Esophagus (tissue), 2 donors: ENCODE measurements around the gene MAP4K3. TPM values are rescaled to one million over a fixed set of nuclear protein-coding genes. Genes with fewer than 3 reads are reported as not detected.

Experiments used
- H3K27ac ChIP-seq, 2 donors: one replicate each; pipeline ENCODE4 v1.5.1; 2013; ENCODE audit warnings: low read depth in 2 of 2, mild to moderate bottlenecking in 2 of 2, inconsistent platforms in 1 of 2, low read length in 1 of 2, moderate library complexity in 1 of 2
- H3K27me3 ChIP-seq, 2 donors: one replicate each; pipeline ENCODE4 v1.6.1; 2013; ENCODE audit warnings: low read length in 2 of 2, control low read depth in 1 of 2, mild to moderate bottlenecking in 1 of 2; ENCODE audit not compliant: insufficient read depth in 2 of 2, control insufficient read depth in 1 of 2
- H3K36me3 ChIP-seq, 2 donors: one replicate each; pipeline ENCODE4 v1.6.1; 2013; ENCODE audit warnings: low read length in 1 of 2; ENCODE audit not compliant: control insufficient read depth in 2 of 2, insufficient read depth in 2 of 2
- H3K4me1 ChIP-seq, 2 donors: one replicate each; pipeline ENCODE4 v1.6.1; 2013; ENCODE audit warnings: low read length in 1 of 2; ENCODE audit not compliant: control insufficient read depth in 2 of 2, insufficient read depth in 2 of 2
- H3K4me3 ChIP-seq, 2 donors: one replicate each; pipeline ENCODE4 v1.5.1; 2013; ENCODE audit warnings: low read length in 2 of 2, mild to moderate bottlenecking in 2 of 2, low read depth in 1 of 2, moderate library complexity in 1 of 2
- H3K9me3 ChIP-seq, 2 donors: one replicate each; pipeline ENCODE4 v1.6.1; 2013; ENCODE audit warnings: mild to moderate bottlenecking in 2 of 2, low read depth in 1 of 2, low read length in 1 of 2, moderate library complexity in 1 of 2; ENCODE audit not compliant: control insufficient read depth in 2 of 2, insufficient read depth in 1 of 2
- WGBS, 2 donors: extraction: QIAGEN DNeasy Blood & Tissue Kit; methylation state at CpG; one replicate each; pipeline ENCODE4 v1.1.7; 2013; 5-methylcytosine and 5-hydroxymethylcytosine counted together
- polyA plus RNA-seq, 2 donors: library from polyadenylated mRNA; stranded (reverse); fragments of 200-250 nt; gene quantifications; one replicate each; pipeline ENCODE4 v1.2.3, GENCODE V29; 2013
- donor health status: healthy with polysubstance abuse.
- donor health status: Bipolar disorder and iron deficiency.

MAP4K3 gene
- polyA plus RNA-seq, 2 donors, result 7.0 to 8.1 TPM

- H3K27me3 ChIP-seq, result no peaks in the 10 kb centered on the region
- H3K36me3 ChIP-seq, result no peaks in the 10 kb centered on the region
- WGBS, 2 donors, result 95 to 96% methylated on average over 6 of the region's 6 CpGs
- H3K9me3 ChIP-seq, result no peaks in the 10 kb centered on the region
- no peaks in the 10 kb centered on the region for H3K4me1 ChIP-seq
- no peak overlapping the region for H3K4me3 ChIP-seq
- H3K27ac ChIP-seq, result no peak overlapping the region
Observed at GRCh38 chr2:39447266-39448168, 10.4 kb upstream of the MAP4K3 start.

DNA sequence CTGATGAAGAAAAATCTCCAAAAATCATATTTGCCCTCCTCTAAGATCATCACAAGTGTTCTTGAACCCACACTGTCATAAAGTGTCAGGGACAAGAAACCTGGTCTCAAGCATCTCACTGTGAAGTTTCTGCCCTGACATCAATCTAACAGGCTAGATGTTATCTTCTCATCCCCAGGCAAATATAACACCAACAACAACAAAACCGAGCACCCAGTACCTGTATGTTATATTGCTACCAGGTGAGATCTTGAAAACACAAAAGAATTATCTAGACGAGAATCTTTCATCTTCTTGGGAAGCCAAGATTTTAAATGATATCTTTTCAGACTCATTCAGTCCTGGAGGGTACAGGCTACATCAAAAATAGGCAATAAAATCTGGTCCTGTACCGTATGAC, 8.8 kb upstream of the MAP4K3 start:
- Histone ChIP-seq H3K36me3 (no peaks in the 10 kb centered on the region), H3K27me3 (no peaks in the 10 kb centered on the region), H3K4me3 (no peak overlapping the region), H3K9me3 (no peaks in the 10 kb centered on the region), H3K27ac (no peak overlapping the region), H3K4me1 (no peaks in the 10 kb centered on the region)
- 93 to 95% methylated on average over 3 of the region's 3 CpGs for WGBS, 2 donors

DNA sequence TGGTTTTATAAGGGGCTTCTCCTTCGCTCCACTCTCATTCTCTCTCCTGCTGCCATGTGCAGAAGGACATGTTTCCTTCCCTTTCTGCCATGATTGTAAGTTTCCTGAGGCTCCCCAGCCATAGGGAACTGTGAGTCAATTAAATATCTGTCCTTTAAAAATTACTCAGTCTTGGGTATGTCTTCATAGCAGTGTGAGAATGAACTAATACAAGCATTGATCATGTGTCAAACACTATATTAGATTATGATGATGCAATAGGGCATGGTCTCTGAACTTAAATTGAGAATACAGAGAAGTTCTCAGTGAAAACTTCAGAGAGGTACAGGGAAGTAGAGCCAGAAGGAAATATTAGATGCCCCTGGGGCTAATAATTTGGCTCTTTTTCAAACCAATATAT, 5.9 kb upstream of the MAP4K3 start:
- no peaks in the 10 kb centered on the region for H3K4me1 ChIP-seq
- no peaks in the 10 kb centered on the region for H3K9me3 ChIP-seq
- H3K27me3 ChIP-seq, result no peaks in the 10 kb centered on the region
- no peak overlapping the region for H3K27ac ChIP-seq
- no peaks in the 10 kb centered on the region for H3K36me3 ChIP-seq
- WGBS, 2 donors, result 100% methylated on average over 1 of the region's 1 CpG
- H3K4me3 ChIP-seq, result no peak overlapping the region

DNA sequence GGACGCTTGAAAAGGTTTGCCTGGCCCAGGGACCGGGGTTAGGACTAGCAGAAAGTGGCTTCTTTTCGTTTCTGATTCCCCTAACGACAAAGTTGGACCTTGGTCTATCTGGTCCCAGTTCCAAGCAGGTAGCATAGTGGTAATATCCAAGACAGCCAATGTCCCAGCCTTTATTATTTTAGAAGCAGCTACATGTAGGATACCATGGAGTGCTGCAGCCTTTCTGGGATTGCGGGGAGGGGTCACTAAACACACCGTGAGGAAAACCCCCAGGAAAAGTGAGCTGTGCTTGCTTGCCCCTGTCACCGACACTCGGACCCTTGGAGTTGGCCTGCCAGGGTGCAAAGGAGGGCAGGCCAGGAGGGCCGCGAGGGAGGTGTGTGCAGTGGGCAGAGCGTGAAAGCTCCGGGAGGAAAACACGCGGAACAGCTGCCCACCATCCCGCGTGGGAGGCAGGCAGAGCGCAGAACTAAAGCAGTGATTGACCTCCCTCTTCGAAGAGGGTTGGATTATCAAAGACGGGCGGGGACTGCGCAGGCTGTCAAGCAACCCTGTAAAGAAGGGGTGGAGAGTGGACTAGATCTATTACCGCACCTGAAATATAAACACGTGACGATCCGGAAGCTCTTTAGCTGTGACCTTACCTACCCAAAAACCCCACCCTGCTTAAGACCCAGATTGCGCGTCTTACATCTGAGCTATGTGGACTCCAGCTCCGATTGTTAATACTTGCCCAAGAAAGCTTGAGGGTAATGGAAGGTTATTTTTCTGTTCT, 624 bp upstream of the MAP4K3 start:
- no peaks in the 10 kb centered on the region for H3K36me3 ChIP-seq
- H3K4me3 ChIP-seq, result peak overlapping the region; percentile 79 to 82
- H3K9me3 ChIP-seq, result no peaks in the 10 kb centered on the region
- H3K27ac ChIP-seq, result peak overlapping the region; percentile 89 to 96
- 3 to 5% methylated on average over 28 of the region's 28 CpGs for WGBS, 2 donors
- H3K4me1 ChIP-seq, result peaks cover 2 to 3% of the 10 kb centered on the region in 2 donors
- H3K27me3 ChIP-seq, result no peaks in the 10 kb centered on the region

DNA sequence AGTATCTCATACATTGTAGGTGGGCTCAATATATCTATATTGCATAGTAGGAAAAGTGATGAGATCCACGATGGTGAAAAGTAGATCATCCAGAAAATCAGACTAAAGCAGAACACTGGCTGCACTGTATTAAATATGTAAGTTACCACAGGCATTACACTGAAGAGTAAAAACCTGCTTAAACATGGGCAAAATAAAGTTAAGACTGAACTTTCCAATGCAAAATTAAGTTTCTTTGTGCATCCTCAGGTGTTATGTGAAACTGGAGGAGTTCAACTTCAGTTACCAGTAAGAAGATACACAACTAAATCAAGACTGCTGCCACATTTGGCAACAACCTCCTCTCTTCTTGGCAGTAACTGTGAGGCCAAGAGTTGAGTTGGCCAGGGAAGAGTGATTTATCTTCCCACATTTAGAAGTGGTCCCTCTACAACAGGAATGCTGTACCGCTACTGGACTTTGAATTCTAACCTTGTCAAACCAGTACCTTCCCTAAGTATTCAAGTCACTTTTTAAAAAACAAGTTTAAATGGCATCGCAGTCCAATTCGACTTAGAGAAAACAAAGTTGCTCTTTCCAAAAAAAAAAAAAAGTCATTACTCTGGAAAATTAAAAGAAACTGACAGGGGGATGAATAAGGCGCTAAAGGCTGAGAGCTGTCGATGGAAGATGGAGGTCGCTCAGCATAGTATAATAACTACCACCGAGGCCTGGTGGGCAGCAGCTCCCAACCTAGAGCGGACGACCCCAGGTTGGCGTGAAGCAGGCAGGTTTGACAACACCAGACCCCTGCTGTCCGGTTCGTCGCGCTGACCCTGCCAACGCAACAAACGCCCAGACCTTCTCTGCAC, 1.1 kb downstream of the MAP4K3 start:
- WGBS, 2 donors, result 6 to 7% methylated on average over 17 of the region's 17 CpGs
- Histone ChIP-seq H3K36me3 (no peaks in the 10 kb centered on the region), H3K4me1 (peaks cover 2 to 6% of the 10 kb centered on the region in 2 donors), H3K27ac (peak overlapping the region; percentile 89 to 96), H3K4me3 (peak overlapping the region; percentile 79 to 82), H3K27me3 (no peaks in the 10 kb centered on the region), H3K9me3 (no peaks in the 10 kb centered on the region)

DNA sequence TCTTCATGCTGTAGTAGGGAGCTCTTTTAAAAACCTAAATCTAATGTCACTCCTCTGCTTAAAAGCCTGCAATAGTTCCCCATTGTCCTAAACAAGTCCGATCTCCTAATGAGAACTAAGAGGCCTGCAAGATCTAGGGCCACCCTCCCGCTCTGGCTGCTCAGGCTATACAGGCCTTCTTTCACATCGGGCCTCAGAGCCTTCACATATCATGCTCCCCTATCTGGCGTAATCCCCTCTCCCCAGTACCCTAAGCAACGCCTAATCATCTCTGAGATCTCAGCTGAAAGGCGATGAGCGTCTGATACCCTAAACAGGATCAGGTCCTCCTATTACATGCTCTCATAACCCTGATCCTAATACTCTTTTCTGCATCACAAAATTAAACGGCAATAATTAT, 1.9 kb downstream of the MAP4K3 start:
- no peak overlapping the region for H3K27ac ChIP-seq
- H3K9me3 ChIP-seq, result no peaks in the 10 kb centered on the region
- peaks cover 2 to 6% of the 10 kb centered on the region in 2 donors for H3K4me1 ChIP-seq
- WGBS, 2 donors, result 56 to 59% methylated on average over 8 of the region's 8 CpGs
- peak overlapping the region in 1 of 2 donors; percentile 79 for H3K4me3 ChIP-seq
- no peaks in the 10 kb centered on the region for H3K27me3 ChIP-seq
- no peaks in the 10 kb centered on the region for H3K36me3 ChIP-seq

DNA sequence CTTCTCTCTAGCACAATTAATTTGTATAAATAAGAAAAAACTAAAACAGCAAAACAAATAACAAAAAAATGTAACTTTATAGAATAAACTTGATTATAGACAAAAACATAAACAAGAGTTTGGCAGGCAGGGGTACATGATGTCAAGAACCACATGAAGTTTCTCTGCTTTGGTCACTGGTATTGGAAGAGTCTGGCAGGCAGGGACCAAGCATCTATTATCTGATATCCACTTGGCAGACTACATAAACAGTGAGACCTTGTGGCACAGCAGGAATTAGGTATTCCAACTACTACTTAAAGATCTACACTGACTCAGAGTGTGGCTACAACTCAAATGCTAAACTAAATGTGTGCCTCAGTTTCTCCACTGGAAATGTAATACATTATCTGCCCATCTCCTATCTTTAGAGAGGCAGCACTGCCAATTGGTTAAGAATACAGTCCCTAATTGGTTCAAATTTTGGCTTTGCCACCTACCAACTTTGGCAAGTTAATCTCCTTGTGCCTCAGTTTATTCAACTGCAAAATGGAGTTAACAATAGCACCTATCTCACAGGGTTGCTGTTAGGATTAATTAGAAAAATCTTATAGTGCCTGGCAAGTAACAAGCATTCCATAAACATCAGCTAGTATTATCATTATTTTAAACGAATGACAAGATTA, 2.7 kb downstream of the MAP4K3 start:
- no peak overlapping the region for H3K27ac ChIP-seq
- peaks cover 2 to 6% of the 10 kb centered on the region in 2 donors for H3K4me1 ChIP-seq
- H3K27me3 ChIP-seq, result no peaks in the 10 kb centered on the region
- 55% methylated on average over 1 of the region's 1 CpG for WGBS, 2 donors
- H3K9me3 ChIP-seq, result no peaks in the 10 kb centered on the region
- H3K36me3 ChIP-seq, result no peaks in the 10 kb centered on the region
- H3K4me3 ChIP-seq, result no peak overlapping the region

- H3K4me1 ChIP-seq, result peaks cover 2 to 6% of the 10 kb centered on the region in 2 donors
- WGBS, 2 donors, result 65 to 80% methylated on average over 5 of the region's 5 CpGs
- H3K9me3 ChIP-seq, result no peaks in the 10 kb centered on the region
- H3K36me3 ChIP-seq, result no peaks in the 10 kb centered on the region
- no peak overlapping the region for H3K27ac ChIP-seq
- H3K27me3 ChIP-seq, result no peaks in the 10 kb centered on the region
- H3K4me3 ChIP-seq, result no peak overlapping the region
Observed at GRCh38 chr2:39433586-39434195, 3.4 kb downstream of the MAP4K3 start.
